H9 (cell line): ENCODE measurements around the gene PPTC7. TPM values are rescaled to one million over a fixed set of nuclear protein-coding genes. Genes with fewer than 3 reads are reported as not detected.

ENCODE experiments used
- DNase-seq: peaks from one replicate; pipeline ENCODE4 v3.0.0-alpha.2; 2017
- H2AFZ ChIP-seq: one replicate; pipeline ENCODE4 v1.6.1; 2013; ENCODE audit warnings: mild to moderate bottlenecking, low read length, control low read depth, moderate library complexity
- H2AK5ac ChIP-seq: 2 replicates; pipeline ENCODE4 v1.6.1; 2013; ENCODE audit warnings: low read length, control low read depth, mixed read lengths; ENCODE audit not compliant: insufficient read length
- H2BK120ac ChIP-seq: one replicate; pipeline ENCODE4 v1.6.1; 2013; ENCODE audit warnings: low read depth, mild to moderate bottlenecking, low read length, control low read depth, inconsistent platforms; ENCODE audit not compliant: poor library complexity, severe bottlenecking
- H2BK12ac ChIP-seq: 2 replicates; pipeline ENCODE4 v1.6.1; 2013; ENCODE audit warnings: low read length, control low read depth, mixed read lengths, low read depth; ENCODE audit not compliant: insufficient read length
- H2BK15ac ChIP-seq: 2 replicates; pipeline ENCODE4 v1.6.1; 2013; ENCODE audit warnings: low read depth, low read length, control low read depth
- H2BK20ac ChIP-seq: one replicate; pipeline ENCODE4 v1.6.1; 2013; ENCODE audit warnings: low read depth, mild to moderate bottlenecking, low read length, control low read depth, inconsistent platforms; ENCODE audit not compliant: poor library complexity, severe bottlenecking
- H2BK5ac ChIP-seq: 2 replicates; pipeline ENCODE4 v1.6.1; 2013; ENCODE audit warnings: low read length, control low read depth, mixed read lengths; ENCODE audit not compliant: insufficient read length
- H3K14ac ChIP-seq: 2 replicates; pipeline ENCODE4 v1.6.1; 2013; ENCODE audit warnings: low read length, control low read depth; ENCODE audit not compliant: insufficient read depth
- H3K18ac ChIP-seq: 2 replicates; pipeline ENCODE4 v1.6.1; 2013; ENCODE audit warnings: low read depth, mild to moderate bottlenecking, mixed read lengths, low read length, control low read depth; ENCODE audit not compliant: insufficient read length
- H3K23ac ChIP-seq: 2 replicates; pipeline ENCODE4 v1.6.1; 2013; ENCODE audit warnings: low read length, control low read depth, mixed read lengths, low read depth; ENCODE audit not compliant: insufficient read length
- H3K23me2 ChIP-seq: 2 replicates; pipeline ENCODE4 v1.6.1; 2013; ENCODE audit warnings: low read depth, mild to moderate bottlenecking, mixed read lengths, low read length, control low read depth; ENCODE audit not compliant: insufficient read length, poor library complexity, severe bottlenecking
- H3K27ac ChIP-seq: 2 replicates; pipeline ENCODE4 v1.5.1; 2013; ENCODE audit warnings: low read length, control low read depth, mixed read lengths, low read depth; ENCODE audit not compliant: insufficient read length
- H3K27me3 ChIP-seq: 2 replicates; pipeline ENCODE4 v1.6.1; 2013; ENCODE audit warnings: low read length, control low read depth, inconsistent platforms; ENCODE audit not compliant: insufficient read depth
- H3K4ac ChIP-seq: 2 replicates; pipeline ENCODE4 v1.6.1; 2013; ENCODE audit warnings: low read depth, mild to moderate bottlenecking, control low read depth, inconsistent platforms, low read length, moderate library complexity
- H3K4me1 ChIP-seq: 2 replicates; pipeline ENCODE4 v1.6.1; 2013; ENCODE audit warnings: low read length, control low read depth, inconsistent platforms; ENCODE audit not compliant: insufficient read depth
- H3K4me2 ChIP-seq: 2 replicates; pipeline ENCODE4 v1.6.1; 2013; ENCODE audit warnings: low read length, control low read depth, mixed read lengths; ENCODE audit not compliant: insufficient read length, insufficient read depth
- H3K56ac ChIP-seq: 2 replicates; pipeline ENCODE4 v1.6.1; 2013; ENCODE audit warnings: low read depth, mild to moderate bottlenecking, mixed read lengths, low read length, control low read depth; ENCODE audit not compliant: insufficient read length
- H3K79me1 ChIP-seq: 2 replicates; pipeline ENCODE4 v1.6.1; 2013; ENCODE audit warnings: low read depth, mild to moderate bottlenecking, moderate library complexity, low read length, control low read depth, inconsistent platforms; ENCODE audit not compliant: insufficient read depth, poor library complexity, severe bottlenecking
- H3K79me2 ChIP-seq: 2 replicates; pipeline ENCODE4 v1.6.1; 2013; ENCODE audit warnings: low read length, control low read depth, inconsistent platforms; ENCODE audit not compliant: insufficient read depth
- H3K9ac ChIP-seq: 2 replicates; pipeline ENCODE4 v1.6.1; 2013; ENCODE audit warnings: low read length, control low read depth, mixed read lengths; ENCODE audit not compliant: insufficient read length; ENCODE audit errors: extremely low read depth
- H3K9me3 ChIP-seq: one replicate; pipeline ENCODE4 v1.6.1; 2013; ENCODE audit warnings: low read depth, low read length, inconsistent platforms; ENCODE audit not compliant: control insufficient read depth
- H3T11ph ChIP-seq: one replicate; pipeline ENCODE4 v1.6.1; 2013; ENCODE audit warnings: mild to moderate bottlenecking, low read length, control low read depth, inconsistent platforms
- H4K20me1 ChIP-seq: one replicate; pipeline ENCODE4 v1.6.1; 2013; ENCODE audit not compliant: control insufficient read depth, insufficient read length, insufficient read depth
- H4K5ac ChIP-seq: 2 replicates; pipeline ENCODE4 v1.6.1; 2013; ENCODE audit warnings: low read depth, mild to moderate bottlenecking, mixed read lengths, low read length, control low read depth; ENCODE audit not compliant: insufficient read length
- H4K8ac ChIP-seq: replicated peaks from 2 replicates; pipeline ENCODE4 v1.6.1; 2013; ENCODE audit warnings: low read length, control low read depth, mixed read lengths, low read depth; ENCODE audit not compliant: insufficient read length
- H4K91ac ChIP-seq: 2 replicates; pipeline ENCODE4 v1.6.1; 2013; ENCODE audit warnings: low read depth, mild to moderate bottlenecking, moderate library complexity, mixed read lengths, low read length, control low read depth; ENCODE audit not compliant: insufficient read length
- H3K27ac Mint-ChIP-seq, 3 experiments: 2 replicates in 2 of 3; 3 replicates in 1 of 3; pipeline ENCODE4 v1.8.0; 2020 to 2021; ENCODE audit warnings: mixed read lengths in 3 of 3, mild to moderate bottlenecking in 1 of 3, moderate library complexity in 1 of 3
- H3K27me3 Mint-ChIP-seq: 2 replicates; pipeline ENCODE4 v1.8.0; 2021; ENCODE audit warnings: low read depth, mild to moderate bottlenecking, moderate library complexity, mixed read lengths
- H3K36me3 Mint-ChIP-seq, 3 experiments: 2 replicates in 2 of 3; 3 replicates in 1 of 3; pipeline ENCODE4 v1.8.0; 2020 to 2021; ENCODE audit warnings: low read depth in 3 of 3, mixed read lengths in 3 of 3; ENCODE audit not compliant: insufficient read depth in 1 of 3
- H3K4me1 Mint-ChIP-seq, 2 experiments: 2 replicates each; pipeline ENCODE4 v1.8.0; 2020; ENCODE audit warnings: mixed read lengths in 2 of 2
- H3K4me3 Mint-ChIP-seq, 2 experiments: 2 replicates in 1 of 2; 3 replicates in 1 of 2; pipeline ENCODE4 v1.8.0; 2020 to 2021; ENCODE audit warnings: mild to moderate bottlenecking in 2 of 2, mixed read lengths in 2 of 2, moderate library complexity in 1 of 2
- H3K9me3 Mint-ChIP-seq, 2 experiments: 2 replicates in 1 of 2; 3 replicates in 1 of 2; pipeline ENCODE4 v1.8.0; 2020; ENCODE audit warnings: mild to moderate bottlenecking in 2 of 2, mixed read lengths in 2 of 2, moderate library complexity in 1 of 2
- WGBS: extraction: QIAGEN DNeasy Blood & Tissue Kit; methylation state at CpG from one replicate; pipeline ENCODE4 v1.1.7; 2013; ENCODE audit warnings: missing lambda C conversion rate, low lambda C conversion rate, mixed read lengths; ENCODE audit not compliant: insufficient read length; ENCODE audit errors: extremely low coverage; 5-methylcytosine and 5-hydroxymethylcytosine counted together
- total RNA-seq: library from RNA; stranded (reverse); gene quantifications from 2 replicates; pipeline ENCODE4 v1.2.1, GENCODE V29; 2021
- TF ChIP-seq, protein P1 (sequence below): fragments of 200-600 bp; sonication (generic); conservative IDR thresholded peaks from 3 replicates; pipeline ENCODE4 v1.8.0; 2021; ENCODE audit warnings: antibody characterized with exemption, mild to moderate bottlenecking

The PPTC7 gene
- total RNA-seq, 1 experiment from 2014 or later, result 15.8 TPM

DNA sequence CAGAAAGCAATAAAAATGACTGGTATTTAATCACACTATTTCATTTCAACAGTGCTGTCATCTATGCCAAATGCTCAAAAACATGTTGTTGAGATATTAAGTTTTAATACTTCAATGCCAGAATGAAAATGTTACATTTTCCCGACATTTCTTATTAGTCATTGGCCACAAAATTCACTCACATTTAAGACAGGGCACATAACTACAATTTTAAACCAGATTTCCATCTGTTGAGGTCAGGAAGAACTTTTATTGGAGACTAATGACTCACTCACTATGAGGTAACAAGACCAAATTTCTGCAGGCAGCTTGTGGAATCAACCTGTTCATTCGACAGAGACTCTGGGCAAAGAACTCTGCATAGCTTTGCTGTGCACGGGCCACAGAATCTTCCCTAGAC is 36.8 kb downstream of the PPTC7 start:
- no peak overlapping the region for H2BK15ac ChIP-seq
- H3K9ac ChIP-seq, result no peak overlapping the region
- H3K18ac ChIP-seq, result no peak overlapping the region
- no peak overlapping the region for H3K4me3 Mint-ChIP-seq
- H4K8ac ChIP-seq, result no peak overlapping the region
- WGBS, result no CpG with 5 or more reads among the region's 3 CpGs
- H3K36me3 Mint-ChIP-seq, result peaks cover 9 to 30% (median 23%) of the 10 kb centered on the region in 3 experiments
- H3K4ac ChIP-seq, result no peak overlapping the region
- H3K9me3 ChIP-seq, result no peaks in the 10 kb centered on the region
- no peak overlapping the region for H2AK5ac ChIP-seq
- H3K4me2 ChIP-seq, result no peak overlapping the region
- peaks cover 3 to 8% of the 10 kb centered on the region in 2 experiments; a peak in 1 of 4 replicates for H3K4me1 Mint-ChIP-seq
- no peak overlapping the region for H4K5ac ChIP-seq
- H3K27ac ChIP-seq, result no peak overlapping the region
- no peak for DNase-seq
- no peak overlapping the region for H3T11ph ChIP-seq
- no peak overlapping the region for H2BK20ac ChIP-seq
- no peaks in the 10 kb centered on the region for H3K9me3 Mint-ChIP-seq
- no peak overlapping the region for H2AFZ ChIP-seq
- no peak overlapping the region for H2BK12ac ChIP-seq
- H3K27ac Mint-ChIP-seq, result 0 out of 7 replicates have a peak overlapping the region, but pooled peaks of 1 of the 3 experiments have one; percentile 6
- no peak overlapping the region for H2BK5ac ChIP-seq
- no peak overlapping the region for H3K56ac ChIP-seq
- no peaks in the 10 kb centered on the region for H3K4me1 ChIP-seq
- no peak overlapping the region for H2BK120ac ChIP-seq
- H3K14ac ChIP-seq, result no peak overlapping the region
- TF ChIP-seq, protein P1, sequence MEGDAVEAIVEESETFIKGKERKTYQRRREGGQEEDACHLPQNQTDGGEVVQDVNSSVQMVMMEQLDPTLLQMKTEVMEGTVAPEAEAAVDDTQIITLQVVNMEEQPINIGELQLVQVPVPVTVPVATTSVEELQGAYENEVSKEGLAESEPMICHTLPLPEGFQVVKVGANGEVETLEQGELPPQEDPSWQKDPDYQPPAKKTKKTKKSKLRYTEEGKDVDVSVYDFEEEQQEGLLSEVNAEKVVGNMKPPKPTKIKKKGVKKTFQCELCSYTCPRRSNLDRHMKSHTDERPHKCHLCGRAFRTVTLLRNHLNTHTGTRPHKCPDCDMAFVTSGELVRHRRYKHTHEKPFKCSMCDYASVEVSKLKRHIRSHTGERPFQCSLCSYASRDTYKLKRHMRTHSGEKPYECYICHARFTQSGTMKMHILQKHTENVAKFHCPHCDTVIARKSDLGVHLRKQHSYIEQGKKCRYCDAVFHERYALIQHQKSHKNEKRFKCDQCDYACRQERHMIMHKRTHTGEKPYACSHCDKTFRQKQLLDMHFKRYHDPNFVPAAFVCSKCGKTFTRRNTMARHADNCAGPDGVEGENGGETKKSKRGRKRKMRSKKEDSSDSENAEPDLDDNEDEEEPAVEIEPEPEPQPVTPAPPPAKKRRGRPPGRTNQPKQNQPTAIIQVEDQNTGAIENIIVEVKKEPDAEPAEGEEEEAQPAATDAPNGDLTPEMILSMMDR, result no peak
- H3K79me2 ChIP-seq, result 0 out of 2 replicates have a peak, but pooled peaks cover 2% of the 10 kb centered on the region
- no peaks in the 10 kb centered on the region for H3K27me3 ChIP-seq
- H3K79me1 ChIP-seq, result no peaks in the 10 kb centered on the region
- H3K23ac ChIP-seq, result no peak overlapping the region
- H4K20me1 ChIP-seq, result no peaks in the 10 kb centered on the region
- H4K91ac ChIP-seq, result no peak overlapping the region
- no peaks in the 10 kb centered on the region for H3K27me3 Mint-ChIP-seq
- H3K23me2 ChIP-seq, result no peaks in the 10 kb centered on the region
